Measurements from ENCODE around the gene DET1.
"Not testable (repeated sequence)": the region's sequence is repeated elsewhere in the genome, so short reads cannot be mapped to it uniquely, and the experiment has no call there.

The DET1 gene

DNA sequence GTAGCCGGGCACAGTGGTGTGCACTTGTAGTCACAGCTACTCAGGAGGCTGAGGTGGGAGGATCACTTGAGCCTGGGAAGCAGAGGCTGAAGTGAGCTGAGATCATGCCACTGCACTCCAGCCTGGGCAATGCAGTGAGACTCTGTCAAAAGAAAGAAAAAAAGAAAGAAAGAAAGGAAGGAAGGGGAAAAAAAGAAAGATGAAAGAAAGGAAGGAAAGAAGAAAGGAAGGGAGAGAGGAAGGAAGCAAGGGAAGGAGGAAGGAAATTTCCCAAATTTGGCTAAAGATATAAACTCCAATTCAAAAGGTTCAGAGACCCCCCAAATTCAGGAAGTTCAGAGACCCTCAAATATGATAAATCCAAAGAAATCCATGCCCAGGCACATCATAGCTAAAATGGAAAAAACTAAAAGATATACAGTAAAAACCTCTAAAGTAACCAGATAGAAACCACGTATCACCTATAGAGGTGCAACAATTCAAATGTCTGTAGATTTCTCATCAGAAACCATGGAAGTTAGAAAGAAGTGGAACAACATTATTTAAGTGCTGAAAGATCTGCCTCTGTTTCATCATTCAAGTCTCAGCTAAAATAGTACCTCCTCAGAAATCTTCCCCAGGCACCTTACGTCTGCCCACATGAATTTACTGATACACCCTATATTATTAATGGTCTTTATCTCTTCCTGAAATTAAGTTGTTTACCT, 10.7 kb downstream of the DET1 start:
- Histone ChIP-seq H3K27me3 (ENCODE audit: insufficient read depth, low read length) (no peaks in the 10 kb centered on the region), H3K9me3 (ENCODE audit: low read length) (no peaks in the 10 kb centered on the region), H3K4me3 (ENCODE audit: low read length) (no peak overlapping the region), H3K36me3 (ENCODE audit: insufficient read depth, low read length) (peaks cover 14% of the 10 kb centered on the region), H2AFZ (ENCODE audit: low read depth, low read length) (no peak overlapping the region), H3K4me1 (ENCODE audit: insufficient read depth, low read length) (no peaks in the 10 kb centered on the region)

GRCh38 chr15:88535100-88535499, 11.4 kb downstream of the DET1 start:
- Histone ChIP-seq H3K9me3 (ENCODE audit: low read length) (no peaks in the 10 kb centered on the region), H3K4me3 (ENCODE audit: low read length) (no peak overlapping the region), H3K36me3 (ENCODE audit: insufficient read depth, low read length) (peaks cover 20% of the 10 kb centered on the region), H3K27me3 (ENCODE audit: insufficient read depth, low read length) (no peaks in the 10 kb centered on the region), H3K4me1 (ENCODE audit: insufficient read depth, low read length) (no peaks in the 10 kb centered on the region), H2AFZ (ENCODE audit: low read depth, low read length) (no peak overlapping the region)

DNA sequence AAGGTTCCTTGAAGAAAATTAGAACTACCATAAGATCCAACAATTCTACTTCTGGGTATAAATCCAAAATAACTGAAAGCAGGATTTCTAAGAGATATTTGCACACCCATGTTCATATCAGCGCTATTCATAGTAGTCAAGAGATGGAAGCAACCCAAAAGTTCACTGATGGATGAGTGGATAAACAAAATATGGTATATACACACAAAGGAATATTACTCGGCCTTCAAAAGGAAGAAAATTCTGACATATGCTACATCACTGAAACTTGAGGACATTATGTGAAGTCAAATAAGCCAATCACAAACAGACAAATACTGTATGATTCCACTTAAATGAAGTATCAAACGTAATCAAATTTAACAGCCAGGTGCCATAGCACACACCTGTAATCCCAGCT, 13.1 kb downstream of the DET1 start:
- Histone ChIP-seq H2AFZ (ENCODE audit: low read depth, low read length) (no peak overlapping the region), H3K9me3 (ENCODE audit: low read length) (no peaks in the 10 kb centered on the region), H3K4me1 (ENCODE audit: insufficient read depth, low read length) (no peaks in the 10 kb centered on the region), H3K27me3 (ENCODE audit: insufficient read depth, low read length) (no peaks in the 10 kb centered on the region), H3K36me3 (ENCODE audit: insufficient read depth, low read length) (peaks cover 35% of the 10 kb centered on the region), H3K4me3 (ENCODE audit: low read length) (no peak overlapping the region)

DNA sequence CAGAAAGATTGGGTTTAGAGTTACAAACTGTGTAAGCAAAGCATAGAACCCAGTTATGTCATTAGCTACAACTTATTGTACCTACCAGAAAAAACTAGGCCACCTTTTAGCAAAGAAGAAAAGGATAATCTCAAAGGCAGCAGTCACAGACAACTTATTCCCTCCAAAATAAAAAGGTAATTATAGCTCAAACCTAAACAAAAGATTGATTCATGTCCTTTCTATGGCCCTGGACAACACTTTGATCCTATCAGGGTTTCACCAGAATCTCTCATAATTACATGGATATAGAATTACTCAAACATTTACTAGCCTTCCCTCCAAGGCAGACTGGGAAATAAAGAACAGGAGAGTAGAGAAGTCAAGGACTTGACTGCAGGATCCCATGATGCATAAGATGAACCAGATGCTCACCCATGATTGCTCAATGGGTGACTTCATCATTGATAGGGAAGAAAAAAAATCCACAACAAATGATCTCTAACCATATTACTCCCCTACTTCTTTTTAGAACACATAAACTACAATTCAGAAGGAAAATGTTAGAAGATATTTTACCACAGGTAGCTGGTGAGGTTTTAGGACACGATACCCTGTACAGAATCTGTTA, 17.4 kb downstream of the DET1 start:
- H3K4me1 ChIP-seq (ENCODE audit: insufficient read depth, low read length): no peaks in the 10 kb centered on the region
- no peak overlapping the region for H3K4me3 ChIP-seq (ENCODE audit: low read length)
- H2AFZ ChIP-seq (ENCODE audit: low read depth, low read length): no peak overlapping the region
- H3K9me3 ChIP-seq (ENCODE audit: low read length): peaks cover 3% of the 10 kb centered on the region
- H3K27me3 ChIP-seq (ENCODE audit: insufficient read depth, low read length): no peaks in the 10 kb centered on the region
- peaks cover 70% of the 10 kb centered on the region for H3K36me3 ChIP-seq (ENCODE audit: insufficient read depth, low read length)

DNA sequence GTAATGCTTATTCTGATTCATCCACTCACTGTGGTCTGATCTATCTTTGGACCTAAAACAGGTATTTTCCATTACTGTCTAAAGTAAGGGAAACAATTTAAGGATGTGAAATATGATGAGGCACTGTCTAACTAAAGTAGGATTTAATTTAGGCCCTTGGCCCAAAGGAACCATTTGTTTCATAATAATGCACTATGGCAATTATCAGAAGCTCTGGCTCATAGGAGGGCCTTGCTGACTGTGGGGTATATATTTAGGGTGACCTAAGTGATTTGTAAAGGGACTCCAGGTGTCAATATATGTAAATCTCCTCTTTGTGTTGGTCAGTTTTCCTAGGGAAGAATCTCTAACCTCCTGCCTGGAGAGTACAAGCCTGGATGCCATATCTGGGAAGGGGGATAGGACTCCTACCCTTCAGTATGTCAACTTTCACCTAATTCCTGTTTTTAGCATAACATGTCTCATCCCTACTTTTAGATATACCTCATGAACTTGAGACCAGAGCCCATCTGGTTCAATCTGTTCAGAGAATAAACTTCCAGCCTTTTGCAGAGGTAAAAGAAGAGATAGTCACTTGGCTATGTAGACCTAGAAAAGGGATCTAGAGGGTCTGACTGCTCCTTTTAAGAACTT, 20.1 kb downstream of the DET1 start:
- H3K27me3 ChIP-seq (ENCODE audit: insufficient read depth, low read length): no peaks in the 10 kb centered on the region
- peaks cover 76% of the 10 kb centered on the region for H3K36me3 ChIP-seq (ENCODE audit: insufficient read depth, low read length)
- H3K9me3 ChIP-seq (ENCODE audit: low read length): peaks cover 3% of the 10 kb centered on the region
- no peaks in the 10 kb centered on the region for H3K4me1 ChIP-seq (ENCODE audit: insufficient read depth, low read length)
- H3K4me3 ChIP-seq (ENCODE audit: low read length): no peak overlapping the region
- H2AFZ ChIP-seq (ENCODE audit: low read depth, low read length): no peak overlapping the region

DNA sequence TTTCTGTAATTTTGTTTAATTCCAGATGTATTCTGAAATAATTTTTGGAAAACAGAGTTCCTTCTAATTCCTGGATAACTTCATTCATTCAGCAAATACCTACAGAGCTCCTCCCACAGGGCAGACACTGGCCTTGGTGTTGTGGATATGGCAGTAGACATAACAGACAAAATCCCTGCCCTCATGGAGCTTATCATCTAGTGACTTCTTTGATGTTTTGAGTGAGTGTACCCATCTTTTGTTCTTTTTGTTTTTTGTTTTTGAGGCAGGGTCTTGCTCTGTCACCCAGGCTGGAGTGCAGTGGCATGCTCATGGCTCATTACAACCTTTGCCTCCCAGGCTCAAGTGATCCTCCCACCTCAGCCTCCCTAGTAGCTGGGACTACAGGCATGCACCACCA, 21.1 kb downstream of the DET1 start:
- Histone ChIP-seq H3K4me1 (ENCODE audit: insufficient read depth, low read length) (no peaks in the 10 kb centered on the region), H3K9me3 (ENCODE audit: low read length) (peaks cover 3% of the 10 kb centered on the region), H3K4me3 (ENCODE audit: low read length) (no peak overlapping the region), H3K27me3 (ENCODE audit: insufficient read depth, low read length) (no peaks in the 10 kb centered on the region), H3K36me3 (ENCODE audit: insufficient read depth, low read length) (peaks cover 67% of the 10 kb centered on the region), H2AFZ (ENCODE audit: low read depth, low read length) (no peak overlapping the region)

DNA sequence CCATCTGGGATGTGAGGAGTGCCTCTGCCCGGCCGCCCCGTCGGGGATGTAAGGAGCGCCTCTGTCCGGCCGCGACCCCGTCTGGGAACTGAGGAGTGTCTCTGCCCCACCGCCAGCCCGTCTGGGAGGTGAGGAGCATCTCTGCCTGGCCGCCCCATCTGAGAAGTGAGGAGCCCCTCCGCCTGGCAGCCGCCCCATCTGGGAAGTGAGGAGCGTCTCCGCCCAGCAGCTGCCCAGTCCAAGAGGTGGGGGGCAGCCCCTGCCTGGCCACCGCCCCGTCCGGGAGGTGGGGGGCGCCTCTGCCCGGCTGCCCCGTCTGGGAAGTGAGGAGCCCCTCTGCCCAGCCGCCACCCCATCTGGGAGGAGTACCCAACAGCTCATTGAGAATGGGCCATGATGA, 22.4 kb downstream of the DET1 start:
- H3K36me3 ChIP-seq (ENCODE audit: insufficient read depth, low read length): peaks cover 59% of the 10 kb centered on the region
- not testable (repeated sequence) for H3K27me3 ChIP-seq (ENCODE audit: insufficient read depth, low read length); H3K4me1 ChIP-seq (ENCODE audit: insufficient read depth, low read length); H3K9me3 ChIP-seq (ENCODE audit: low read length); H2AFZ ChIP-seq (ENCODE audit: low read depth, low read length); H3K4me3 ChIP-seq (ENCODE audit: low read length)

DNA sequence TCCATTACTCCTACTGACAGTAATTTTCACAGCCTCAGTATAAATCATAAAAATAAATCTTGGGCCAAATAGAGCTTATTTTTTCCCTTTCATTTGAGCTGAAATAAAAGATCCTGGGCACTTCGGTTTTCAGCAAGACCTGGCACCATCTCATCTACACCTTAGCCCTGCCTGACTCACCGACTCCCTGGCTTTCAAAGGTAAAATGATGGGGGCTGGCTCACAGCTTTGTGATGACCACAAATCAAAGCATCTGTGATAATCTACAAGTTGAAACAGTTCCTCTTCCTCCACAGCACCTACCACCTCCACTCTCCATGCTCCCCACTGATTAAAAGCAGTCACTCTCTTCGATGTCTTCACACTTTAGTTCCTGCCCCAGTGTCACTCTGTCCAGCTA, 27.6 kb downstream of the DET1 start:
- Histone ChIP-seq H3K4me3 (ENCODE audit: low read length) (no peak overlapping the region), H3K36me3 (ENCODE audit: insufficient read depth, low read length) (peaks cover 43% of the 10 kb centered on the region), H3K4me1 (ENCODE audit: insufficient read depth, low read length) (no peaks in the 10 kb centered on the region), H2AFZ (ENCODE audit: low read depth, low read length) (no peak overlapping the region), H3K27me3 (ENCODE audit: insufficient read depth, low read length) (no peaks in the 10 kb centered on the region), H3K9me3 (ENCODE audit: low read length) (no peaks in the 10 kb centered on the region)

DNA sequence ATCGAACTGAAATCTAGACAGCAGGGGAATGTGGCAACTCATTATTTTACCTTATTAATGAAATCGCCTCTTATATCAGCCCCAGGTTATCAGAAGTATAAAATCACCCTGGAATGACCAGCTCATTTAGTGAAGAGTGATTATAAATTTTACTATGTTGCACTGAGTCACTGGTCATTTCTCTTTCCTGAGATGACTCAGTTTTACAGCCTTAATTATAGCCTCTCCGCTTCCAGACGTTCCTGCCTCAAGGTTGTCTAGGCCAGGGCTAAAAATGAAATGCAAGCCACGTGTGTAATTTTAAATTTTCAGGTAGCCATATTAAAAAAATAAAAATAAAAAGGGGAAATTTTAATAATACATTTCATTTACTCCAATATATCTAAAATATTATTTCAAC, 33.3 kb downstream of the DET1 start:
- no peaks in the 10 kb centered on the region for H3K27me3 ChIP-seq (ENCODE audit: insufficient read depth, low read length)
- no peak overlapping the region for H3K4me3 ChIP-seq (ENCODE audit: low read length)
- H3K36me3 ChIP-seq (ENCODE audit: insufficient read depth, low read length): peaks cover 69% of the 10 kb centered on the region
- H3K4me1 ChIP-seq (ENCODE audit: insufficient read depth, low read length): no peaks in the 10 kb centered on the region
- peaks cover 4% of the 10 kb centered on the region for H3K9me3 ChIP-seq (ENCODE audit: low read length)
- no peak overlapping the region for H2AFZ ChIP-seq (ENCODE audit: low read depth, low read length)

GRCh38 chr15:88512601-88513000, 33.9 kb downstream of the DET1 start:
- H3K9me3 ChIP-seq (ENCODE audit: low read length): peaks cover 4% of the 10 kb centered on the region
- H3K4me1 ChIP-seq (ENCODE audit: insufficient read depth, low read length): no peaks in the 10 kb centered on the region
- H3K4me3 ChIP-seq (ENCODE audit: low read length): no peak overlapping the region
- H2AFZ ChIP-seq (ENCODE audit: low read depth, low read length): no peak overlapping the region
- H3K27me3 ChIP-seq (ENCODE audit: insufficient read depth, low read length): no peaks in the 10 kb centered on the region
- peaks cover 72% of the 10 kb centered on the region for H3K36me3 ChIP-seq (ENCODE audit: insufficient read depth, low read length)

DNA sequence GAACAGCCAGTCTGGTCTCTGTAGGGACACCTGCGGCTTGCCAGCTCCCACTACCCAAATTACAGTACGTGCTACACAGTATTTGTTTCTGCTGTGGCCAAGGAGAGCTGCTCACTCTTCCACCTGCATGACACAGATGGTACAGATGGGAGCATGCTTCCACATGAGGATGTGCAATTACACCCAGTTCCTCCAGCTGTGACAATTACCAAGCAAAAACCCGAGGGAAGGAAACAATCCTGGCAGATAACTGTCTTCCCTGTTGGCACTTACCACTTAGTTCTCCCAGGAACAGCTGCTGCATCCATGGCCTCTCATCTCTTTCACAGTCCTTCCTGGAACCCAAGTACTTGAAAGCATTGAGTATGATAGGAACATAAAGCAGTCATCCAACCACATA, 34.4 kb downstream of the DET1 start:
- no peak overlapping the region for H2AFZ ChIP-seq (ENCODE audit: low read depth, low read length)
- H3K27me3 ChIP-seq (ENCODE audit: insufficient read depth, low read length): no peaks in the 10 kb centered on the region
- H3K36me3 ChIP-seq (ENCODE audit: insufficient read depth, low read length): peaks cover 74% of the 10 kb centered on the region
- H3K4me1 ChIP-seq (ENCODE audit: insufficient read depth, low read length): no peaks in the 10 kb centered on the region
- peaks cover 4% of the 10 kb centered on the region for H3K9me3 ChIP-seq (ENCODE audit: low read length)
- no peak overlapping the region for H3K4me3 ChIP-seq (ENCODE audit: low read length)

GRCh38 chr15:88511161-88511560, 35.3 kb downstream of the DET1 start:
- Histone ChIP-seq H3K4me3 (ENCODE audit: low read length) (no peak overlapping the region), H3K9me3 (ENCODE audit: low read length) (peaks cover 4% of the 10 kb centered on the region), H3K36me3 (ENCODE audit: insufficient read depth, low read length) (peaks cover 75% of the 10 kb centered on the region), H3K4me1 (ENCODE audit: insufficient read depth, low read length) (no peaks in the 10 kb centered on the region), H3K27me3 (ENCODE audit: insufficient read depth, low read length) (no peaks in the 10 kb centered on the region), H2AFZ (ENCODE audit: low read depth, low read length) (no peak overlapping the region)

- Histone ChIP-seq H3K27me3 (ENCODE audit: insufficient read depth, low read length) (no peaks in the 10 kb centered on the region), H2AFZ (ENCODE audit: low read depth, low read length) (no peak overlapping the region), H3K4me1 (ENCODE audit: insufficient read depth, low read length) (no peaks in the 10 kb centered on the region), H3K9me3 (ENCODE audit: low read length) (peaks cover 4% of the 10 kb centered on the region), H3K4me3 (ENCODE audit: low read length) (no peak overlapping the region), H3K36me3 (ENCODE audit: insufficient read depth, low read length) (peaks cover 81% of the 10 kb centered on the region)
Observed at GRCh38 chr15:88509964-88510363, 36.5 kb downstream of the DET1 start.

All from neuron (in vitro differentiated cells).